ENCODE results near the gene PRR20G. TPM values are rescaled to one million over a fixed set of nuclear protein-coding genes. Genes with fewer than 3 reads are reported as not detected.
A peak's percentile ranks its signal among the peaks of the same experiment; 100 is the strongest.

The PRR20G gene
- total RNA-seq, 1 donor from 2014 or later, result 0.75 TPM

GRCh38 chr3:127288343-127288742 lies 497 bp upstream of the PRR20G start:
- no peak for TF ChIP-seq CTCF (IDR thresholded peaks at IDR 0.05; ENCODE audit: insufficient read depth, low read length, poor library complexity, severe bottlenecking)

GRCh38 chr3:127286571-127287140 lies 1.2 kb downstream of the PRR20G start:
- TF ChIP-seq CTCF (IDR thresholded peaks at IDR 0.05; ENCODE audit: insufficient read depth, low read length, poor library complexity, severe bottlenecking), result no peak
- Histone ChIP-seq H3K27me3 (ENCODE audit: control insufficient read depth, insufficient read depth, low read length) (no peaks in the 10 kb centered on the region), H3K36me3 (ENCODE audit: control insufficient read depth, insufficient read depth, low read length) (no peaks in the 10 kb centered on the region), H3K4me3 (ENCODE audit: low read depth, low read length) (no peak overlapping the region)
- DNase-seq (ENCODE audit: low read depth), result peak; percentile 69

More at GRCh38 chr3:127288343-127288742, 497 bp upstream of the PRR20G start:
- H3K27me3 ChIP-seq (ENCODE audit: control insufficient read depth, insufficient read depth, low read length), result no peaks in the 10 kb centered on the region
- no peak overlapping the region for H3K4me3 ChIP-seq (ENCODE audit: low read depth, low read length)
- no peaks in the 10 kb centered on the region for H3K36me3 ChIP-seq (ENCODE audit: control insufficient read depth, insufficient read depth, low read length)
- DNase-seq (ENCODE audit: low read depth), result no peak

- no peak for TF ChIP-seq CTCF (IDR thresholded peaks at IDR 0.05; ENCODE audit: insufficient read depth, low read length, poor library complexity, severe bottlenecking)
- no peak for DNase-seq (ENCODE audit: low read depth)
- H3K27me3 ChIP-seq (ENCODE audit: control insufficient read depth, insufficient read depth, low read length), result no peaks in the 10 kb centered on the region
- no peak overlapping the region for H3K4me3 ChIP-seq (ENCODE audit: low read depth, low read length)
- no peaks in the 10 kb centered on the region for H3K36me3 ChIP-seq (ENCODE audit: control insufficient read depth, insufficient read depth, low read length)
Measured at GRCh38 chr3:127284258-127284657, 3.6 kb downstream of the PRR20G start.

- Histone ChIP-seq H3K27me3 (ENCODE audit: control insufficient read depth, insufficient read depth, low read length) (no peaks in the 10 kb centered on the region), H3K36me3 (ENCODE audit: control insufficient read depth, insufficient read depth, low read length) (no peaks in the 10 kb centered on the region), H3K4me3 (ENCODE audit: low read depth, low read length) (no peak overlapping the region)
- no peak for DNase-seq (ENCODE audit: low read depth)
- TF ChIP-seq CTCF (IDR thresholded peaks at IDR 0.05; ENCODE audit: insufficient read depth, low read length, poor library complexity, severe bottlenecking), result no peak
Measured at GRCh38 chr3:127277561-127277960, 10.3 kb downstream of the PRR20G start.

GRCh38 chr3:127276995-127277394 lies 10.9 kb downstream of the PRR20G start:
- no peak overlapping the region for H3K4me3 ChIP-seq (ENCODE audit: low read depth, low read length)
- no peaks in the 10 kb centered on the region for H3K36me3 ChIP-seq (ENCODE audit: control insufficient read depth, insufficient read depth, low read length)
- H3K27me3 ChIP-seq (ENCODE audit: control insufficient read depth, insufficient read depth, low read length), result no peaks in the 10 kb centered on the region
- TF ChIP-seq CTCF (IDR thresholded peaks at IDR 0.05; ENCODE audit: insufficient read depth, low read length, poor library complexity, severe bottlenecking), result no peak
- no peak for DNase-seq (ENCODE audit: low read depth)

- H3K36me3 ChIP-seq (ENCODE audit: control insufficient read depth, insufficient read depth, low read length), result no peaks in the 10 kb centered on the region
- no peaks in the 10 kb centered on the region for H3K27me3 ChIP-seq (ENCODE audit: control insufficient read depth, insufficient read depth, low read length)
- TF ChIP-seq CTCF (IDR thresholded peaks at IDR 0.05; ENCODE audit: insufficient read depth, low read length, poor library complexity, severe bottlenecking), result no peak
- H3K4me3 ChIP-seq (ENCODE audit: low read depth, low read length), result no peak overlapping the region
- DNase-seq (ENCODE audit: low read depth), result no peak
Measured at GRCh38 chr3:127276396-127276795, 11.4 kb downstream of the PRR20G start.
